Measurements from ENCODE around the gene PAXIP1.

PAXIP1 gene

DNA sequence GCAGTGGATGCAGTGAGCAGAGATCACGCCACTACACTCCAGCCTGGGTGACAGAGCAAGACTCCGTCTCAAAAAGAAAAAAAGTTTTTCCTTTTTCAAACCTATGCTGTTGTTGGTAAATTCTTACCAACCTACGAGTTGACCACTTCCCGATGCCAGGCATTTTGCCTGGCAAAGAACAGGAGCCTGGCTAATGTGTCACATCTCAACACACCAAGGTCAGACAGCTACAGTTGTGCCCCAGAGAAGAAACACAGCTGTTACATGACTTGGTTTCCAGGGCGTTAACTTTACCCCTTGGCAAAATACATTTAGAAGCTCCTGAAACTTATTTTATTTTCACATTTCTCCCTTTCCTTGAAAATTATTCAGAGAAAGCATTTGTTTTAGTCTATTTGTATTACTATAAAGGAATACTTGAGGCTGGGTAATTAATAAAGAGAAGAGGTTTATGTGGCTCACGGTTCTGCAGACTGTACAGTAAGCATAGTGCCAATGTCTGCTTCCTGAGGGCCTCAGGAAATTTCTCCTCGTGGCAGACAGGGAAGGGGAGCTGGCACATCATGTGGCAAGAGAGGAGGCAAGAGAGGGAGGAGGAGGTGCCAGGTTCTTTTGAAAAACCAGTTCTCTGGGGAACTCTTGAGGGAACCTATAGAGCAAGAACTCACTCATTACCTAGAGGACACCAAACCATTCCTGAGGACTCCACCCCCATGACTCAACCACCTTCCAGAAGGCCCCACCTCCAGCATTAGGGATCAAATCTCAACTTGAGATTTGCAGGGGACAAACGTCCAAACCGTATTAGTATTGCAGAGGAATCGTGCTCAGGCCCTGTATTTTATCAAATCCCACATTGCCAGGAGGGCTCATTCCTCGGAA lies 83.3 kb downstream of the PAXIP1 start:
- TF ChIP-seq, protein P1, sequence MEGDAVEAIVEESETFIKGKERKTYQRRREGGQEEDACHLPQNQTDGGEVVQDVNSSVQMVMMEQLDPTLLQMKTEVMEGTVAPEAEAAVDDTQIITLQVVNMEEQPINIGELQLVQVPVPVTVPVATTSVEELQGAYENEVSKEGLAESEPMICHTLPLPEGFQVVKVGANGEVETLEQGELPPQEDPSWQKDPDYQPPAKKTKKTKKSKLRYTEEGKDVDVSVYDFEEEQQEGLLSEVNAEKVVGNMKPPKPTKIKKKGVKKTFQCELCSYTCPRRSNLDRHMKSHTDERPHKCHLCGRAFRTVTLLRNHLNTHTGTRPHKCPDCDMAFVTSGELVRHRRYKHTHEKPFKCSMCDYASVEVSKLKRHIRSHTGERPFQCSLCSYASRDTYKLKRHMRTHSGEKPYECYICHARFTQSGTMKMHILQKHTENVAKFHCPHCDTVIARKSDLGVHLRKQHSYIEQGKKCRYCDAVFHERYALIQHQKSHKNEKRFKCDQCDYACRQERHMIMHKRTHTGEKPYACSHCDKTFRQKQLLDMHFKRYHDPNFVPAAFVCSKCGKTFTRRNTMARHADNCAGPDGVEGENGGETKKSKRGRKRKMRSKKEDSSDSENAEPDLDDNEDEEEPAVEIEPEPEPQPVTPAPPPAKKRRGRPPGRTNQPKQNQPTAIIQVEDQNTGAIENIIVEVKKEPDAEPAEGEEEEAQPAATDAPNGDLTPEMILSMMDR (conservative IDR thresholded peaks at IDR 0.05) = no peak
- TF ChIP-seq ZFX (IDR thresholded peaks at IDR 0.05) = no peak
- H3K27ac ChIP-seq = no peak overlapping the region

DNA sequence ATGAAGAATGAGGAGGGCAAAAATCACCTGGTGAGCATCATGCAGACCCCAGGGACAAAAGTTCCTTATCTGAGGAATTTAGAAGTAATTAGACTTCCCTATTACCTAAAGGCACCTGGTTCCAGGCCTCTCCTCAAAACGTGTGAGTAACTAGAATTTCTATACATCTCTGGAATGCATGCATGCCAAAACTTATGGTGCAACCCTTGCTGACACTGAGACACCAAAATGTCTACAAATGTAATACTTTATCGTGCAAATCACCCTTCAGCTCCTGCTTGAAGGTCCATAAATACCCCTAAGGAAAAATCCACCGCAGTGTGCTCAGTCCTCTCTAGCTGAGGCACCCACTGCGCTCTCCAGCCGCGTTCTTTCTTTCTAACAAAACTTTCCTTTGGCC lies 84.2 kb downstream of the PAXIP1 start:
- TF ChIP-seq, protein P1 (conservative IDR thresholded peaks at IDR 0.05) = no peak
- no peak overlapping the region for H3K27ac ChIP-seq

- TF ChIP-seq, protein P1 (conservative IDR thresholded peaks at IDR 0.05) = no peak
- TF ChIP-seq ZFX (IDR thresholded peaks at IDR 0.05) = no peak
These were observed 84.7 kb downstream of the PAXIP1 start for GRCh38 chr7:154918266-154918665.

GRCh38 chr7:154917808-154918160 lies 85.1 kb downstream of the PAXIP1 start:
- H3K27ac ChIP-seq = no peak overlapping the region
- TF ChIP-seq ZFX (IDR thresholded peaks at IDR 0.05) = no peak
- TF ChIP-seq, protein P1 (conservative IDR thresholded peaks at IDR 0.05) = no peak

More at GRCh38 chr7:154918266-154918665, 84.7 kb downstream of the PAXIP1 start:
- H3K27ac ChIP-seq = no peak overlapping the region

DNA sequence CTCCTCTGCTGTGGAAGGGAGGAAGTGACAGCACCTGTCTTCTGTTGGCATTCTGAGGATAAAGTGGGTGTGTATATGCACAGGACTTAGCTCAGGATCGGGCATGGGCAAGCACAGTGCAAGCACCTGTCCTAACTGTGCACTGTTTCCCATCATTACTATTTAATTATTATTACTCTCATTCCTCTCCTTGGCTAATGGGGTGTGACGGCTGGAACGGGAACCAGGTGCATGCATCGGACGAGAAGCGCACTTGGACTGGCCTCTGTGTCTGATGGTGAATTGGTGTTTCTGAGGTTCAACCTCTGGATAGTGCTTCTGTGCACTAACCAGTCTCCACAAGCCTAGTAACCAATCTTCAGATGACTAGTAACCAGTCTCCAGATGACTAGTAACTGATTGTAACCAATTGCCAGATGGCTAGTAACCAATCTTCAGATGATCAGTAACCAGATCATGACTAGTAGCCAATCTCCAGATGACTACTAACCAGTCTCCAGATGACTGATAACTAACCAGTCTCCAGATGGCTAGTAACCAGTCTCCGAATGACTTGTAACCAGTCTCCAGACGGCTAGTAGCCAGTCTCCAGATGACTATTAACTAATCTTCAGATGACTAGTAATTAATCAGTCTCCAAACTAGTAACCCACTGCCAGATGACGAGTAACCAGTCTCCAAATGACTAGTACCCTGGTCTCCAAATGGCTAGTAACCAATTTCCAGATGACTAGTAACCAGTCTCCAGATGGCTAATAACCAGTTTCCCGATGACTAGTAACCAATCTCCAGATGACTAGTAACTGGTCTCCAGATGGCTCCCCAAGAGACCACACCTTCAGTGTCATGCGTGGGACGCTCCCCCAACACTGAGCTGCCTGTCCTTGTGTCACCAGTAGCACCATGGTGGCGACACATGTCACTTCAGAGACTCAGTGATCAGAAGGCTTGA lies 85.8 kb downstream of the PAXIP1 start:
- TF ChIP-seq, protein P1 (conservative IDR thresholded peaks at IDR 0.05) = no peak
- H3K27ac ChIP-seq = no peak overlapping the region

- no peak for TF ChIP-seq ZFX (IDR thresholded peaks at IDR 0.05)
- TF ChIP-seq, protein P1 (conservative IDR thresholded peaks at IDR 0.05) = no peak
- H3K27ac ChIP-seq = no peak overlapping the region
These were observed 86.5 kb downstream of the PAXIP1 start for GRCh38 chr7:154916381-154916780.

- TF ChIP-seq, protein P1 (conservative IDR thresholded peaks at IDR 0.05) = no peak
- TF ChIP-seq ZFX (IDR thresholded peaks at IDR 0.05) = no peak
These were observed 87.3 kb downstream of the PAXIP1 start for GRCh38 chr7:154915600-154915999.

More at GRCh38 chr7:154915600-154915999, 87.3 kb downstream of the PAXIP1 start:
- H3K27ac ChIP-seq = no peak overlapping the region
